ENCODE measurements around the gene LRRC28.

LRRC28 gene

GRCh38 chr15:99247062-99247461 is 4.2 kb upstream of the LRRC28 start (continued):
- TF ChIP-seq ZBTB17 (tag by site-specific recombination; IDR thresholded peaks at IDR 0.05) (peak; percentile 42; the same call in 1 of the 2 replicates), ZNF366 (tag by site-specific recombination; conservative IDR thresholded peaks at IDR 0.05) (0 out of 2 replicates have a peak, but pooled peaks have one; percentile 18), ZNF670 (tag by site-specific recombination; IDR thresholded peaks at IDR 0.05; ENCODE audit: low read depth) (no peak), ZNF837 (tag by site-specific recombination; IDR thresholded peaks at IDR 0.05) (no peak), KLF16 (tag by site-specific recombination; IDR thresholded peaks at IDR 0.05) (no peak), ZNF692 (tag by site-specific recombination; IDR thresholded peaks at IDR 0.05) (0 out of 2 replicates have a peak, but pooled peaks have one; percentile 27), ZBTB6 (tag by site-specific recombination; IDR thresholded peaks at IDR 0.05) (no peak)
- TF ChIP-seq, protein P1, sequence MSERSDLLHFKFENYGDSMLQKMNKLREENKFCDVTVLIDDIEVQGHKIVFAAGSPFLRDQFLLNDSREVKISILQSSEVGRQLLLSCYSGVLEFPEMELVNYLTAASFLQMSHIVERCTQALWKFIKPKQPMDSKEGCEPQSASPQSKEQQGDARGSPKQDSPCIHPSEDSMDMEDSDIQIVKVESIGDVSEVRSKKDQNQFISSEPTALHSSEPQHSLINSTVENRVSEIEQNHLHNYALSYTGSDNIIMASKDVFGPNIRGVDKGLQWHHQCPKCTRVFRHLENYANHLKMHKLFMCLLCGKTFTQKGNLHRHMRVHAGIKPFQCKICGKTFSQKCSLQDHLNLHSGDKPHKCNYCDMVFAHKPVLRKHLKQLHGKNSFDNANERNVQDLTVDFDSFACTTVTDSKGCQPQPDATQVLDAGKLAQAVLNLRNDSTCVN (tag by site-specific recombination; optimal IDR thresholded peaks at IDR 0.05), result no peak

- peak overlapping the region; percentile 80 for H3K4me3 ChIP-seq (ENCODE audit: low read depth, low read length)
- CTCF ChIA-PET, result interaction anchor here (0.6 to 1.7 kb wide), 4 partner anchors 12 to 147 kb away, joined by 3 to 8 read pairs (median 3); no protein-coding TSS in a partner anchor
- TF ChIP-seq RBAK (tag by site-specific recombination; IDR thresholded peaks at IDR 0.05) (no peak), ZNF692 (tag by site-specific recombination; IDR thresholded peaks at IDR 0.05) (peak; percentile 61; the same call in 1 of the 2 replicates), ZNF510 (tag by site-specific recombination; IDR thresholded peaks at IDR 0.05; ENCODE audit: insufficient replicate concordance) (no peak), ZNF626 (tag by site-specific recombination; IDR thresholded peaks at IDR 0.05) (no peak), ZNF37A (tag by site-specific recombination; IDR thresholded peaks at IDR 0.05) (no peak), ZNF449 (tag by site-specific recombination; IDR thresholded peaks at IDR 0.05) (no peak), ZNF558 (tag by site-specific recombination; IDR thresholded peaks at IDR 0.05) (no peak), ZNF777 (tag by site-specific recombination; IDR thresholded peaks at IDR 0.05; ENCODE audit: borderline replicate concordance) (no peak)
- TF ChIP-seq, protein P2, sequence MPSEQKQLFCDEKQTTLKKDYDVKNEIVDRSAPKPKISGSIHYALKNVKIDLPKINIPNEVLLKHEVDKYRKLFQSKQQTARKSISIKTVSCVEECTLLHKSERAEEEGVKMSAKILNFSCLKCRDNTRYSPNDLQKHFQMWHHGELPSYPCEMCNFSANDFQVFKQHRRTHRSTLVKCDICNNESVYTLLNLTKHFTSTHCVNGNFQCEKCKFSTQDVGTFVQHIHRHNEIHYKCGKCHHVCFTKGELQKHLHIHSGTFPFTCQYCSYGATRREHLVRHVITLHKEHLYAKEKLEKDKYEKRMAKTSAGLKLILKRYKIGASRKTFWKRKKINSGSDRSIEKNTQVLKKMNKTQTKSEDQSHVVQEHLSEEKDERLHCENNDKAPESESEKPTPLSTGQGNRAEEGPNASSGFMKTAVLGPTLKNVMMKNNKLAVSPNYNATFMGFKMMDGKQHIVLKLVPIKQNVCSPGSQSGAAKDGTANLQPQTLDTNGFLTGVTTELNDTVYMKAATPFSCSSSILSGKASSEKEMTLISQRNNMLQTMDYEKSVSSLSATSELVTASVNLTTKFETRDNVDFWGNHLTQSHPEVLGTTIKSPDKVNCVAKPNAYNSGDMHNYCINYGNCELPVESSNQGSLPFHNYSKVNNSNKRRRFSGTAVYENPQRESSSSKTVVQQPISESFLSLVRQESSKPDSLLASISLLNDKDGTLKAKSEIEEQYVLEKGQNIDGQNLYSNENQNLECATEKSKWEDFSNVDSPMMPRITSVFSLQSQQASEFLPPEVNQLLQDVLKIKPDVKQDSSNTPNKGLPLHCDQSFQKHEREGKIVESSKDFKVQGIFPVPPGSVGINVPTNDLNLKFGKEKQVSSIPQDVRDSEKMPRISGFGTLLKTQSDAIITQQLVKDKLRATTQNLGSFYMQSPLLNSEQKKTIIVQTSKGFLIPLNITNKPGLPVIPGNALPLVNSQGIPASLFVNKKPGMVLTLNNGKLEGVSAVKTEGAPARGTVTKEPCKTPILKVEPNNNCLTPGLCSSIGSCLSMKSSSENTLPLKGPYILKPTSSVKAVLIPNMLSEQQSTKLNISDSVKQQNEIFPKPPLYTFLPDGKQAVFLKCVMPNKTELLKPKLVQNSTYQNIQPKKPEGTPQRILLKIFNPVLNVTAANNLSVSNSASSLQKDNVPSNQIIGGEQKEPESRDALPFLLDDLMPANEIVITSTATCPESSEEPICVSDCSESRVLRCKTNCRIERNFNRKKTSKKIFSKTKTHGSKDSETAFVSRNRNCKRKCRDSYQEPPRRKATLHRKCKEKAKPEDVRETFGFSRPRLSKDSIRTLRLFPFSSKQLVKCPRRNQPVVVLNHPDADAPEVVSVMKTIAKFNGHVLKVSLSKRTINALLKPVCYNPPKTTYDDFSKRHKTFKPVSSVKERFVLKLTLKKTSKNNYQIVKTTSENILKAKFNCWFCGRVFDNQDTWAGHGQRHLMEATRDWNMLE (tag by site-specific recombination; conservative IDR thresholded peaks at IDR 0.05; ENCODE audit: low read depth), result no peak
- TF ChIP-seq, protein P3, sequence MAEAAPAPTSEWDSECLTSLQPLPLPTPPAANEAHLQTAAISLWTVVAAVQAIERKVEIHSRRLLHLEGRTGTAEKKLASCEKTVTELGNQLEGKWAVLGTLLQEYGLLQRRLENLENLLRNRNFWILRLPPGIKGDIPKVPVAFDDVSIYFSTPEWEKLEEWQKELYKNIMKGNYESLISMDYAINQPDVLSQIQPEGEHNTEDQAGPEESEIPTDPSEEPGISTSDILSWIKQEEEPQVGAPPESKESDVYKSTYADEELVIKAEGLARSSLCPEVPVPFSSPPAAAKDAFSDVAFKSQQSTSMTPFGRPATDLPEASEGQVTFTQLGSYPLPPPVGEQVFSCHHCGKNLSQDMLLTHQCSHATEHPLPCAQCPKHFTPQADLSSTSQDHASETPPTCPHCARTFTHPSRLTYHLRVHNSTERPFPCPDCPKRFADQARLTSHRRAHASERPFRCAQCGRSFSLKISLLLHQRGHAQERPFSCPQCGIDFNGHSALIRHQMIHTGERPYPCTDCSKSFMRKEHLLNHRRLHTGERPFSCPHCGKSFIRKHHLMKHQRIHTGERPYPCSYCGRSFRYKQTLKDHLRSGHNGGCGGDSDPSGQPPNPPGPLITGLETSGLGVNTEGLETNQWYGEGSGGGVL (tag by site-specific recombination; IDR thresholded peaks at IDR 0.05), result no peak
Observed at GRCh38 chr15:99248000-99248715, 3.1 kb upstream of the LRRC28 start.

More at GRCh38 chr15:99248000-99248715, 3.1 kb upstream of the LRRC28 start:
- POLR2A ChIA-PET, result no interaction called here
- no peaks in the 10 kb centered on the region for H3K9me3 ChIP-seq (ENCODE audit: control insufficient read depth, insufficient read depth, low read depth, low read length)
- peaks cover 18% of the 10 kb centered on the region; the same call in 1 of the 2 replicates for H3K4me1 ChIP-seq (ENCODE audit: control insufficient read depth, insufficient read depth, low read length)
- H3K27ac ChIP-seq (ENCODE audit: extremely low read depth, low read depth, low read length), result no peak overlapping the region; the same call in 1 of the 2 replicates
- H3K36me3 ChIP-seq (ENCODE audit: control insufficient read depth in 2 of 2, insufficient read depth in 1 of 2, low read length in 2 of 2), result peaks cover 3 to 9% of the 10 kb centered on the region in 2 experiments
